Fibroblast of the conjunctiva (primary cell): ENCODE measurements around the gene BTBD18.

Source experiments
- DNase-seq: peaks from one replicate; pipeline ENCODE4 v3.0.0-alpha.2; 2010; ENCODE audit warnings: low read depth

BTBD18 gene

GRCh38 chr11:57776031-57776521 lies 24.5 kb upstream of the BTBD18 start:
- DNase-seq = no peak

- DNase-seq = no peak
Measured at GRCh38 chr11:57775491-57775890, 23.9 kb upstream of the BTBD18 start.

GRCh38 chr11:57773026-57773598 lies 21.5 kb upstream of the BTBD18 start:
- no peak for DNase-seq

GRCh38 chr11:57772562-57772961 lies 20.9 kb upstream of the BTBD18 start:
- DNase-seq = no peak

GRCh38 chr11:57771365-57771764 lies 19.7 kb upstream of the BTBD18 start:
- no peak for DNase-seq

GRCh38 chr11:57770793-57771192 lies 19.2 kb upstream of the BTBD18 start:
- no peak for DNase-seq

GRCh38 chr11:57764972-57765371 lies 13.4 kb upstream of the BTBD18 start:
- no peak for DNase-seq

- DNase-seq = no peak
Measured at GRCh38 chr11:57764566-57764965, 12.9 kb upstream of the BTBD18 start.

GRCh38 chr11:57764021-57764420 lies 12.4 kb upstream of the BTBD18 start:
- no peak for DNase-seq

GRCh38 chr11:57763568-57763967 lies 11.9 kb upstream of the BTBD18 start:
- DNase-seq = no peak

GRCh38 chr11:57762235-57762861 lies 10.7 kb upstream of the BTBD18 start:
- DNase-seq = no peak

GRCh38 chr11:57761301-57762234 lies 9.9 kb upstream of the BTBD18 start, which contains the start of gene CTNND1:
CTNND1 (plus strand) TSS chr11:57761802; CDS start chr11:57791479, 29,677 bp downstream.
- peak; percentile 98 for DNase-seq

- no peak for DNase-seq
Measured at GRCh38 chr11:57758174-57758573, 6.6 kb upstream of the BTBD18 start.

- DNase-seq = no peak
Measured at GRCh38 chr11:57752954-57753353, 1.3 kb upstream of the BTBD18 start.

- DNase-seq = no peak
Measured at GRCh38 chr11:57751176-57751575, 443 bp downstream of the BTBD18 start.

GRCh38 chr11:57746920-57747319 lies 4.7 kb downstream of the BTBD18 start:
- no peak for DNase-seq

GRCh38 chr11:57745206-57745605 lies 6.4 kb downstream of the BTBD18 start:
- DNase-seq = no peak

- DNase-seq = no peak
Measured at GRCh38 chr11:57744357-57744756, 7.3 kb downstream of the BTBD18 start.

- DNase-seq = no peak
Measured at GRCh38 chr11:57742087-57742452, 9.5 kb downstream of the BTBD18 start.

GRCh38 chr11:57741132-57742086 lies 10.2 kb downstream of the BTBD18 start, which contains the start of gene SELENOH:
SELENOH (plus strand) TSS chr11:57741491; CDS start chr11:57741596, 105 bp downstream.
- peak; percentile 97 for DNase-seq

GRCh38 chr11:57735619-57736298 lies 15.9 kb downstream of the BTBD18 start:
- no peak for DNase-seq
